Activated CD4-positive, CD25-positive, alpha-beta regulatory T cell treated with anti-CD3 and anti-CD28 coated beads, Interleukin-2, amount 50 U/mL, for 24 hours (primary cell): Measurements from ENCODE around the gene AMDHD1.

ENCODE experiments used
- ATAC-seq, 2 donors: fragments of 150-1000 bp; cut with Tn5 transposase; one replicate each; pipeline ENCODE4 v1.10.0; 2021; ENCODE audit warnings: mild to moderate bottlenecking in 1 of 2, moderate library complexity in 1 of 2

Gene AMDHD1

GRCh38 chr12:95996034-95996658 is 53.0 kb downstream of the AMDHD1 start, which contains the start of gene HAL:
Gene HAL, minus strand, starts transcription at chr12:95996344. Its CDS starts 434 bp downstream, at chr12:95995910.
- ATAC-seq = no peak

- no peak for ATAC-seq
Measured at GRCh38 chr12:95997276-95997675, 54.1 kb downstream of the AMDHD1 start.

- peak; percentile 47 to 60 for ATAC-seq
Measured at GRCh38 chr12:95997911-95998510, 54.9 kb downstream of the AMDHD1 start.

GRCh38 chr12:95998611-95999286 is 55.6 kb downstream of the AMDHD1 start:
- ATAC-seq = peak; percentile 83 to 93

GRCh38 chr12:95999484-95999883 is 56.4 kb downstream of the AMDHD1 start:
- no peak for ATAC-seq

GRCh38 chr12:96000858-96001257 is 57.7 kb downstream of the AMDHD1 start:
- ATAC-seq = no peak

GRCh38 chr12:96006727-96007126 is 63.6 kb downstream of the AMDHD1 start:
- ATAC-seq = no peak

- ATAC-seq = no peak
Measured at GRCh38 chr12:96007729-96008128, 64.6 kb downstream of the AMDHD1 start.

GRCh38 chr12:96014943-96015599 is 71.9 kb downstream of the AMDHD1 start:
- ATAC-seq = no peak

- ATAC-seq = no peak
Measured at GRCh38 chr12:96015672-96016071, 72.5 kb downstream of the AMDHD1 start.
